Measurements from ENCODE around the gene RAB4A. TPM values are rescaled to one million over a fixed set of nuclear protein-coding genes. Genes with fewer than 3 reads are reported as not detected.

RAB4A gene
- total RNA-seq, 1 donor from 2014 or later, result 58.6 TPM

DNA sequence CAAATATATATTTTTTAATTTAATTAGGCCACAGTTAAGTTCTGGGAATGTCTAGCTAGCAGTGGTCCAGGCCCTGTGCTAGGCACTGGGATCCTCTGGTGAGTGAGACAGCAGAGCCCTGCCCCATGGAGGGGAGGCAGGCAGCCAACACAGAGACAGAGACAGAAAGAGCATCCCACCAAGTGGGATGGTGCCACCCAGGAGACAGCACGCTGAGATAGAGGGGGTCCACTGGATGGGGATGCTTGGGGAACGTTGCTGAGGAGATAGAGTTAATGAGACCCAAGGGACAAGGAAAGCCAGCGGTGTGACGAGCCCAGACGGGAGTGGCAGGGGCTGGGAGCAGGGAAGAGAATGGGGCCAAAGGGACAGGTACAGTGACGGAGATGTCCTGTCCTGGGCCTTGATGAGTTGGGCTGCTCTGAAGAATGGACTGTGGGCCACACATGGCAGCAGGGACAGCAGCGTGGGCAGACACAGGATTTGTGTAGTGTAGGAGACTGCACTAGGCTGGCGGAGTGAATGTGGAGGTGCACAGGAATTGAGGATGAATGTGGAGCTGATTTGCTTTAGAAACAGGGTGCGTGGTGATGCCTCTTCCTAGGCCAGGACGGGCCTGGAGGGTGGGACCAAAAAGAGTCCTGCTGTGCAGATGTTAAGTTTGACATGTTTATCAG is 22.8 kb downstream of the RAB4A start:
- no peak for DNase-seq (ENCODE audit: low spot score)
- H3K4me3 Mint-ChIP-seq (ENCODE audit: unreplicated experiment), result no peak overlapping the region
- no peak overlapping the region for H3K27ac Mint-ChIP-seq (ENCODE audit: unreplicated experiment)
- no peaks in the 10 kb centered on the region for H3K9me3 Mint-ChIP-seq (ENCODE audit: low read depth)
- H3K36me3 Mint-ChIP-seq (ENCODE audit: low read depth), result peaks cover 12% of the 10 kb centered on the region
- TF ChIP-seq CTCF (IDR thresholded peaks at IDR 0.05), result no peak
- H3K4me1 Mint-ChIP-seq (ENCODE audit: low read depth), result peaks cover 9% of the 10 kb centered on the region
- H3K27me3 Mint-ChIP-seq (ENCODE audit: low read depth), result no peaks in the 10 kb centered on the region

- no peak for TF ChIP-seq CTCF (IDR thresholded peaks at IDR 0.05)
- peaks cover 23% of the 10 kb centered on the region for H3K36me3 Mint-ChIP-seq (ENCODE audit: low read depth)
- no peaks in the 10 kb centered on the region for H3K27me3 Mint-ChIP-seq (ENCODE audit: low read depth)
- H3K9me3 Mint-ChIP-seq (ENCODE audit: low read depth), result no peaks in the 10 kb centered on the region
- DNase-seq (ENCODE audit: low spot score), result no peak
- H3K27ac Mint-ChIP-seq (ENCODE audit: unreplicated experiment), result no peak overlapping the region
- peaks cover 16% of the 10 kb centered on the region for H3K4me1 Mint-ChIP-seq (ENCODE audit: low read depth)
- H3K4me3 Mint-ChIP-seq (ENCODE audit: unreplicated experiment), result no peak overlapping the region
These were observed 24.8 kb downstream of the RAB4A start for GRCh38 chr1:229295745-229296144.

DNA sequence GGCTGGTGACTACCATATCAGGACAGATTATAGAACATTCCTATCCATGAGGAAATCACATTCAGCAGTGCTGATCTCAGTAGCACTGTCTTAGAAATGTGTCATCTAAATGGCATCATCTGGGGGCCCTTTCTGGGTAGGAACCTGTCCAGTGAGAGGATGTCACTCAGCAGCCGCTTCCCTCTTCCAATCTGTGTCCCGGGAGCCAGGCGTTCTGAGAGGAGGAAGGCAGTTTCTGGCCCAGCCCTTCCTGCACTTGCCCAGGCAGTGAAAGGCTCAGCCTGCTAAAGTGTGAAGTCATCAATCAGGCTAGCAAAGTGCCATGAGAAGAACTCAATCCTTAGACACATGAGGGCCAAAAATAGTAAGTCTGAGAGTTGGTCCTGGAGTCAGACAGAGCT is 25.6 kb downstream of the RAB4A start:
- Mint-ChIP-seq H3K4me1 (ENCODE audit: low read depth) (peaks cover 22% of the 10 kb centered on the region), H3K27me3 (ENCODE audit: low read depth) (no peaks in the 10 kb centered on the region), H3K9me3 (ENCODE audit: low read depth) (no peaks in the 10 kb centered on the region), H3K27ac (ENCODE audit: unreplicated experiment) (peak overlapping the region; percentile 85), H3K4me3 (ENCODE audit: unreplicated experiment) (no peak overlapping the region), H3K36me3 (ENCODE audit: low read depth) (peaks cover 19% of the 10 kb centered on the region)
- no peak for TF ChIP-seq CTCF (IDR thresholded peaks at IDR 0.05)
- DNase-seq (ENCODE audit: low spot score), result no peak

GRCh38 chr1:229297746-229298145 is 26.8 kb downstream of the RAB4A start:
- Mint-ChIP-seq H3K4me3 (ENCODE audit: unreplicated experiment) (no peak overlapping the region), H3K27ac (ENCODE audit: unreplicated experiment) (no peak overlapping the region), H3K9me3 (ENCODE audit: low read depth) (no peaks in the 10 kb centered on the region), H3K27me3 (ENCODE audit: low read depth) (no peaks in the 10 kb centered on the region), H3K4me1 (ENCODE audit: low read depth) (peaks cover 22% of the 10 kb centered on the region), H3K36me3 (ENCODE audit: low read depth) (peaks cover 19% of the 10 kb centered on the region)
- DNase-seq (ENCODE audit: low spot score), result no peak
- no peak for TF ChIP-seq CTCF (IDR thresholded peaks at IDR 0.05)

DNA sequence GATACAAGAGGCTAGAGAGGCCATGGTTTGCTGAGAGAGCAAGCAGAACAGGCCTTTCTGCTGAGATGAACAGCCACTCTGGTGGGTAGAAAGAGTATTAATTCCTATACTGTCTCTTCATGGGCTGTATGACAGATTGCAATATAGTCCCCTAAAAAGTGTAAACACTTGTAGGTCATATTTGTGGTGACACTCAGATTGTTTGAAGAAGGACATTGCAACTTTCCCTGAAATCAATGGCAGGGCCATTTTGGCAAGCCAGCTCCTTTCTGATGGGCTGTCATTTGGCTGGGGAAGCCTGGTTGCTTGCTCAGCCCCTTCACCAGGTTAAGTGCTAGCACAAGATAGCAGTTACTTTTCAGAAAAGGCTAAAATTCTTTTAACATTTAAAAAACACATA is 27.5 kb downstream of the RAB4A start:
- Mint-ChIP-seq H3K36me3 (ENCODE audit: low read depth) (peaks cover 19% of the 10 kb centered on the region), H3K9me3 (ENCODE audit: low read depth) (no peaks in the 10 kb centered on the region), H3K27me3 (ENCODE audit: low read depth) (no peaks in the 10 kb centered on the region), H3K4me1 (ENCODE audit: low read depth) (peaks cover 22% of the 10 kb centered on the region), H3K4me3 (ENCODE audit: unreplicated experiment) (no peak overlapping the region), H3K27ac (ENCODE audit: unreplicated experiment) (no peak overlapping the region)
- no peak for DNase-seq (ENCODE audit: low spot score)
- TF ChIP-seq CTCF (IDR thresholded peaks at IDR 0.05), result no peak
